HG03175 (cell line): ENCODE measurements around the gene RPL39.
A peak's percentile ranks its signal among the peaks of the same experiment; 100 is the strongest.
"Not testable (repeated sequence)": the region's sequence is repeated elsewhere in the genome, so short reads cannot be mapped to it uniquely, and the experiment has no call there.

Experiments used
- ATAC-seq: cut with Tn5 transposase; IDR thresholded peaks from one replicate; pipeline ENCODE4 v1.9.1; 2021; ENCODE audit warnings: mild to moderate bottlenecking, moderate library complexity; ENCODE audit not compliant: unreplicated experiment

Gene RPL39

GRCh38 chrX:119763836-119764387 is 27.5 kb downstream of the RPL39 start:
- ATAC-seq = no peak

GRCh38 chrX:119763181-119763580 is 28.2 kb downstream of the RPL39 start:
- ATAC-seq = no peak

GRCh38 chrX:119762718-119763117 is 28.7 kb downstream of the RPL39 start:
- ATAC-seq = no peak

- no peak for ATAC-seq
These were observed 31.2 kb downstream of the RPL39 start for GRCh38 chrX:119760026-119760877.

- no peak for ATAC-seq
These were observed 32.1 kb downstream of the RPL39 start for GRCh38 chrX:119759248-119759766.

- ATAC-seq = no peak
These were observed 32.6 kb downstream of the RPL39 start for GRCh38 chrX:119758731-119759247.

GRCh38 chrX:119757979-119758730 is 33.3 kb downstream of the RPL39 start, which contains the start of gene SOWAHD:
Gene SOWAHD (plus strand): TSS chrX:119758588. CDS start chrX:119758668, 80 bp downstream.
- no peak for ATAC-seq

GRCh38 chrX:119757646-119757978 is 33.8 kb downstream of the RPL39 start:
- ATAC-seq = no peak

- ATAC-seq = no peak
These were observed 34.3 kb downstream of the RPL39 start for GRCh38 chrX:119756926-119757635.

- peak; percentile 58 for ATAC-seq
These were observed 35.4 kb downstream of the RPL39 start for GRCh38 chrX:119755981-119756533.

- ATAC-seq = no peak
These were observed 37.7 kb downstream of the RPL39 start for GRCh38 chrX:119753639-119754257.

GRCh38 chrX:119753001-119753400 is 38.4 kb downstream of the RPL39 start:
- no peak for ATAC-seq

GRCh38 chrX:119750751-119751150 is 40.7 kb downstream of the RPL39 start:
- ATAC-seq = not testable (repeated sequence)

GRCh38 chrX:119750131-119750530 is 41.3 kb downstream of the RPL39 start:
- ATAC-seq = not testable (repeated sequence)

GRCh38 chrX:119745283-119745848 is 46.1 kb downstream of the RPL39 start:
- no peak for ATAC-seq

GRCh38 chrX:119738742-119739141 is 52.7 kb downstream of the RPL39 start:
- no peak for ATAC-seq
